Measurements from ENCODE around the gene SDK1. TPM values are rescaled to one million over a fixed set of nuclear protein-coding genes. Genes with fewer than 3 reads are reported as not detected.

SDK1 gene
- total and polyA plus RNA-seq, 2 of the 8 experiments (the other 6 are each of a cell fraction or from before 2014, with no cell fraction given) = 3.3 to 7.2 TPM

GRCh38 chr7:4218481-4218880 lies 917.4 kb downstream of the SDK1 start:
- no peak overlapping the region for H3K4me2 ChIP-seq (ENCODE audit: insufficient read depth in 1 of 2, low read depth in 2 of 2, low read length in 2 of 2)
- no peaks in the 10 kb centered on the region; a peak in 1 of 7 replicates for H3K4me1 ChIP-seq (replicated peaks in 1 of 4; ENCODE audit: control insufficient read depth in 3 of 4, insufficient read depth in 4 of 4, low read length in 3 of 4)
- H3K23ac ChIP-seq (ENCODE audit: insufficient read length) = no peak overlapping the region
- H3K18ac ChIP-seq (ENCODE audit: extremely low read depth, low read length) = no peak overlapping the region
- no peak overlapping the region for H2BK15ac ChIP-seq (ENCODE audit: low read length)
- POLR2A ChIA-PET (ENCODE audit: partially characterized antibody) = no interaction called here
- H3K27me3 ChIP-seq (replicated peaks in 1 of 4; ENCODE audit: control insufficient read depth in 3 of 4, extremely low read depth in 1 of 4, insufficient read depth in 3 of 4, low read length in 3 of 4) = no peaks in the 10 kb centered on the region
- H4K20me1 ChIP-seq (replicated peaks in 1 of 2; ENCODE audit: control insufficient read depth in 1 of 2, insufficient read depth in 2 of 2, low read length in 2 of 2) = no peaks in the 10 kb centered on the region
- H2BK5ac ChIP-seq (ENCODE audit: low read depth, low read length) = no peak overlapping the region
- H3K36me3 ChIP-seq (ENCODE audit: control insufficient read depth in 2 of 4, insufficient read depth in 4 of 4, low read length in 3 of 4) = no peaks in the 10 kb centered on the region
- no peak overlapping the region for H2AK5ac ChIP-seq (ENCODE audit: low read depth, low read length)
- no peak overlapping the region for H2BK12ac ChIP-seq (ENCODE audit: low read depth, low read length)
- H2BK20ac ChIP-seq (ENCODE audit: low read length) = no peak overlapping the region
- 96% methylated on average over 7 of the region's 7 CpGs; no CpG with 5 or more reads in 1 of the 2 experiments for WGBS, 2 experiments (ENCODE audit: extremely low coverage in 1 of 2, insufficient coverage in 1 of 2, insufficient read length in 1 of 2, insufficient replicate concordance in 2 of 2, low coverage in 1 of 2, low lambda C conversion rate in 2 of 2, missing lambda C conversion rate in 1 of 2)
- no peak overlapping the region for H4K91ac ChIP-seq (replicated peaks; ENCODE audit: insufficient read length, low read length)
- no peak for DNase-seq (ENCODE audit: low read depth in 1 of 2, low spot score in 2 of 2)
- no peak for FAIRE-seq
- no peak overlapping the region for H3K14ac ChIP-seq (ENCODE audit: insufficient read length)
- H3K27ac ChIP-seq (ENCODE audit: low read depth, low read length) = no peak overlapping the region
- H4K5ac ChIP-seq (ENCODE audit: insufficient read length, low read depth, low read length) = no peak overlapping the region
- H3K4me3 ChIP-seq (ENCODE audit: extremely low read depth in 1 of 4, insufficient read depth in 2 of 4, low read depth in 3 of 4, low read length in 4 of 4) = no peak overlapping the region
- H3K23me2 ChIP-seq (ENCODE audit: low read depth, low read length) = peaks cover 2% of the 10 kb centered on the region; the same call in 1 of the 2 replicates
- H3K79me1 ChIP-seq (ENCODE audit: low read depth, low read length) = no peaks in the 10 kb centered on the region
- no peaks in the 10 kb centered on the region; a peak in 1 of 4 replicates for H3K9me3 ChIP-seq (ENCODE audit: insufficient read depth in 2 of 2, low read depth in 1 of 2, low read length in 1 of 2)
- no peak overlapping the region for H3K56ac ChIP-seq (replicated peaks; ENCODE audit: insufficient read length, low read depth, low read length)
- no peak overlapping the region for H3K4ac ChIP-seq (replicated peaks; ENCODE audit: insufficient read length, low read depth, low read length)
- H2AFZ ChIP-seq (ENCODE audit: low read length) = no peak overlapping the region
- CTCF ChIA-PET (ENCODE audit: partially characterized antibody) = interaction anchor here (0.8 kb wide), 1 partner anchor 7 kb away, joined by 3 read pairs; no protein-coding TSS in a partner anchor
- no peaks in the 10 kb centered on the region for H3K79me2 ChIP-seq (ENCODE audit: control insufficient read depth in 1 of 2, insufficient read depth in 2 of 2, low read length in 2 of 2)
- H2BK120ac ChIP-seq (replicated peaks; ENCODE audit: low read depth, low read length) = no peak overlapping the region
- no peak overlapping the region for H4K8ac ChIP-seq (ENCODE audit: extremely low read depth, insufficient read depth, low read length)
- H3K9ac ChIP-seq (replicated peaks in 1 of 4; ENCODE audit: extremely low read depth in 1 of 4, low read depth in 3 of 4, low read length in 3 of 4) = no peak overlapping the region
- TF ChIP-seq POLR2AphosphoS5 (IDR thresholded peaks at IDR 0.05; ENCODE audit: low read depth, low read length) = no peak
- no peak for TF ChIP-seq SIX5 (IDR thresholded peaks at IDR 0.05; ENCODE audit: low read depth, low read length)
- TF ChIP-seq POLR2A (IDR thresholded peaks at IDR 0.05; ENCODE audit: control extremely low read depth in 1 of 2, low read depth in 2 of 2, low read length in 2 of 2) = no peak
- TF ChIP-seq BRCA1 (IDR thresholded peaks at IDR 0.05; ENCODE audit: low read depth, low read length) = no peak
- TF ChIP-seq ZNF274 (IDR thresholded peaks at IDR 0.05; ENCODE audit: borderline replicate concordance, extremely low read depth, low read length) = no peak
- TF ChIP-seq FOSL1 (IDR thresholded peaks at IDR 0.05; ENCODE audit: insufficient read depth, low read depth, low read length) = no peak
- TF ChIP-seq SAP30 (IDR thresholded peaks at IDR 0.05; ENCODE audit: insufficient read depth, insufficient replicate concordance, low read length) = no peak
- TF ChIP-seq NRF1 (IDR thresholded peaks at IDR 0.05; ENCODE audit: low read depth, low read length) = no peak
- no peak for TF ChIP-seq RAD21 (IDR thresholded peaks at IDR 0.05 in 1 of 2, conservative IDR thresholded peaks at IDR 0.05 in 1 of 2; ENCODE audit: low read depth in 2 of 2, low read length in 2 of 2)
- TF ChIP-seq KDM4A (IDR thresholded peaks at IDR 0.05; ENCODE audit: low read depth, low read length, severe bottlenecking) = no peak
- TF ChIP-seq USF2 (IDR thresholded peaks at IDR 0.05; ENCODE audit: low read length) = no peak
- no peak for TF ChIP-seq NANOG (IDR thresholded peaks at IDR 0.05; ENCODE audit: insufficient read depth, low read depth, low read length, poor library complexity, severe bottlenecking)
- TF ChIP-seq TAF1 (IDR thresholded peaks at IDR 0.05; ENCODE audit: low read depth, low read length) = no peak
